ENCODE measurements around the gene ACOD1.

The ACOD1 gene

GRCh38 chr13:76975863-76976262, 27.6 kb downstream of the ACOD1 start:
- ChIA-PET CTCF (no interaction called here), POLR2A (no interaction called here)
- DNase-seq (ENCODE audit: low read depth, low spot score): no peak
- no peak overlapping the region for H3K4me3 ChIP-seq (ENCODE audit: low read depth, low read length)
- no peak for TF ChIP-seq CTCF (IDR thresholded peaks at IDR 0.05; ENCODE audit: insufficient read depth, low read length, missing control alignments)

- H3K4me3 ChIP-seq (ENCODE audit: low read depth, low read length): no peak overlapping the region
- no peak for DNase-seq (ENCODE audit: low read depth, low spot score)
- POLR2A ChIA-PET: no interaction called here
- CTCF ChIA-PET: interaction anchor here (1.8 to 6.9 kb wide), 2 partner anchors 15 to 72 kb away, joined by 4 to 106 read pairs; partner anchors contain the start of gene CLN5
- TF ChIP-seq CTCF (IDR thresholded peaks at IDR 0.05; ENCODE audit: insufficient read depth, low read length, missing control alignments): no peak
Measured at GRCh38 chr13:76976490-76976889, 28.2 kb downstream of the ACOD1 start.

- ChIA-PET CTCF (interaction anchor here (1.8 to 6.9 kb wide), 2 partner anchors 14 to 73 kb away, joined by 4 to 106 read pairs; partner anchors contain the start of gene CLN5), POLR2A (no interaction called here)
- H3K4me3 ChIP-seq (ENCODE audit: low read depth, low read length): no peak overlapping the region
- no peak for DNase-seq (ENCODE audit: low read depth, low spot score)
- no peak for TF ChIP-seq CTCF (IDR thresholded peaks at IDR 0.05; ENCODE audit: insufficient read depth, low read length, missing control alignments)
Measured at GRCh38 chr13:76976929-76977328, 28.6 kb downstream of the ACOD1 start.

GRCh38 chr13:76980075-76980718, 31.9 kb downstream of the ACOD1 start:
- DNase-seq (ENCODE audit: low read depth, low spot score): no peak

GRCh38 chr13:76982061-76982460, 33.8 kb downstream of the ACOD1 start:
- ChIA-PET POLR2A (no interaction called here), CTCF (interaction anchor here (0.9 to 6.9 kb wide), 6 partner anchors 9 to 45 kb away, joined by 3 to 106 read pairs (median 12); partner anchors contain the start of genes CLN5 and FBXL3)
- H3K4me3 ChIP-seq (ENCODE audit: low read depth, low read length): no peak overlapping the region
- DNase-seq (ENCODE audit: low read depth, low spot score): no peak
- no peak for TF ChIP-seq CTCF (IDR thresholded peaks at IDR 0.05; ENCODE audit: insufficient read depth, low read length, missing control alignments)

More at GRCh38 chr13:76980075-76980718, 31.9 kb downstream of the ACOD1 start:
- peak overlapping the region; percentile 49 for H3K4me3 ChIP-seq (ENCODE audit: low read depth, low read length)
- ChIA-PET POLR2A (no interaction called here), CTCF (interaction anchor here (0.6 to 6.9 kb wide), 30 partner anchors 11 to 666 kb away, joined by 3 to 106 read pairs (median 5); partner anchors contain the start of genes CLN5, FBXL3 and KCTD12)
- peak; percentile 100 for TF ChIP-seq CTCF (IDR thresholded peaks at IDR 0.05; ENCODE audit: insufficient read depth, low read length, missing control alignments)

GRCh38 chr13:76983676-76984075, 35.4 kb downstream of the ACOD1 start:
- no peak overlapping the region for H3K4me3 ChIP-seq (ENCODE audit: low read depth, low read length)
- CTCF ChIA-PET: no interaction called here
- no peak for DNase-seq (ENCODE audit: low read depth, low spot score)
- POLR2A ChIA-PET: no interaction called here
- TF ChIP-seq CTCF (IDR thresholded peaks at IDR 0.05; ENCODE audit: insufficient read depth, low read length, missing control alignments): no peak

All from AG04449 (cell line).